ENCODE data around the gene SAC3D1.

SAC3D1 gene

GRCh38 chr11:65069217-65069616, 28.2 kb downstream of the SAC3D1 start:
- Histone ChIP-seq H3K27me3 (replicated peaks; ENCODE audit: control insufficient read depth, insufficient read depth, low read length, poor library complexity, severe bottlenecking) (no peaks in the 10 kb centered on the region), H3K4me3 (ENCODE audit: insufficient read depth, low read depth, low read length, poor library complexity, severe bottlenecking) (no peak overlapping the region), H3K9me3 (ENCODE audit: control insufficient read depth, low read length) (no peaks in the 10 kb centered on the region), H3K4me1 (ENCODE audit: control insufficient read depth, insufficient read depth, low read length, poor library complexity, severe bottlenecking) (no peaks in the 10 kb centered on the region), H3K27ac (ENCODE audit: insufficient read depth, low read length, poor library complexity, severe bottlenecking) (no peak overlapping the region), H3K36me3 (ENCODE audit: control insufficient read depth, insufficient read depth, low read length) (no peaks in the 10 kb centered on the region)
- no peak for DNase-seq

GRCh38 chr11:65071907-65072630, 31.1 kb downstream of the SAC3D1 start:
- Histone ChIP-seq H3K36me3 (ENCODE audit: control insufficient read depth, insufficient read depth, low read length) (no peaks in the 10 kb centered on the region), H3K4me3 (ENCODE audit: insufficient read depth, low read depth, low read length, poor library complexity, severe bottlenecking) (no peak overlapping the region), H3K4me1 (ENCODE audit: control insufficient read depth, insufficient read depth, low read length, poor library complexity, severe bottlenecking) (no peaks in the 10 kb centered on the region), H3K27me3 (replicated peaks; ENCODE audit: control insufficient read depth, insufficient read depth, low read length, poor library complexity, severe bottlenecking) (no peaks in the 10 kb centered on the region), H3K27ac (ENCODE audit: insufficient read depth, low read length, poor library complexity, severe bottlenecking) (no peak overlapping the region), H3K9me3 (ENCODE audit: control insufficient read depth, low read length) (no peaks in the 10 kb centered on the region)
- DNase-seq = no peak

GRCh38 chr11:65072631-65072966, 31.6 kb downstream of the SAC3D1 start:
- no peak overlapping the region for H3K27ac ChIP-seq (ENCODE audit: insufficient read depth, low read length, poor library complexity, severe bottlenecking)
- no peak overlapping the region for H3K4me3 ChIP-seq (ENCODE audit: insufficient read depth, low read depth, low read length, poor library complexity, severe bottlenecking)
- H3K9me3 ChIP-seq (ENCODE audit: control insufficient read depth, low read length) = no peaks in the 10 kb centered on the region
- H3K36me3 ChIP-seq (ENCODE audit: control insufficient read depth, insufficient read depth, low read length) = no peaks in the 10 kb centered on the region
- H3K4me1 ChIP-seq (ENCODE audit: control insufficient read depth, insufficient read depth, low read length, poor library complexity, severe bottlenecking) = no peaks in the 10 kb centered on the region
- H3K27me3 ChIP-seq (replicated peaks; ENCODE audit: control insufficient read depth, insufficient read depth, low read length, poor library complexity, severe bottlenecking) = no peaks in the 10 kb centered on the region
- no peak for DNase-seq

GRCh38 chr11:65077451-65077850, 36.4 kb downstream of the SAC3D1 start:
- no peak overlapping the region for H3K4me3 ChIP-seq (ENCODE audit: insufficient read depth, low read depth, low read length, poor library complexity, severe bottlenecking)
- no peaks in the 10 kb centered on the region for H3K4me1 ChIP-seq (ENCODE audit: control insufficient read depth, insufficient read depth, low read length, poor library complexity, severe bottlenecking)
- no peak for DNase-seq
- H3K27ac ChIP-seq (ENCODE audit: insufficient read depth, low read length, poor library complexity, severe bottlenecking) = no peak overlapping the region
- no peaks in the 10 kb centered on the region for H3K36me3 ChIP-seq (ENCODE audit: control insufficient read depth, insufficient read depth, low read length)
- no peaks in the 10 kb centered on the region for H3K27me3 ChIP-seq (replicated peaks; ENCODE audit: control insufficient read depth, insufficient read depth, low read length, poor library complexity, severe bottlenecking)
- H3K9me3 ChIP-seq (ENCODE audit: control insufficient read depth, low read length) = no peaks in the 10 kb centered on the region

- peak; percentile 28 to 56 (median 46) for DNase-seq
- H3K4me3 ChIP-seq (ENCODE audit: insufficient read depth, low read depth, low read length, poor library complexity, severe bottlenecking) = no peak overlapping the region
These were observed 37.1 kb downstream of the SAC3D1 start for GRCh38 chr11:65078151-65078550.

GRCh38 chr11:65078786-65079342, 37.9 kb downstream of the SAC3D1 start:
- no peaks in the 10 kb centered on the region for H3K36me3 ChIP-seq (ENCODE audit: control insufficient read depth, insufficient read depth, low read length)
- H3K9me3 ChIP-seq (ENCODE audit: control insufficient read depth, low read length) = no peaks in the 10 kb centered on the region
- DNase-seq = no peak
- H3K4me3 ChIP-seq (ENCODE audit: insufficient read depth, low read depth, low read length, poor library complexity, severe bottlenecking) = no peak overlapping the region
- H3K27me3 ChIP-seq (replicated peaks; ENCODE audit: control insufficient read depth, insufficient read depth, low read length, poor library complexity, severe bottlenecking) = no peaks in the 10 kb centered on the region
- H3K27ac ChIP-seq (ENCODE audit: insufficient read depth, low read length, poor library complexity, severe bottlenecking) = no peak overlapping the region
- H3K4me1 ChIP-seq (ENCODE audit: control insufficient read depth, insufficient read depth, low read length, poor library complexity, severe bottlenecking) = peaks cover 5% of the 10 kb centered on the region

More at GRCh38 chr11:65078151-65078550, 37.1 kb downstream of the SAC3D1 start:
- Histone ChIP-seq H3K9me3 (ENCODE audit: control insufficient read depth, low read length) (no peaks in the 10 kb centered on the region), H3K4me1 (ENCODE audit: control insufficient read depth, insufficient read depth, low read length, poor library complexity, severe bottlenecking) (no peaks in the 10 kb centered on the region), H3K27me3 (replicated peaks; ENCODE audit: control insufficient read depth, insufficient read depth, low read length, poor library complexity, severe bottlenecking) (no peaks in the 10 kb centered on the region), H3K27ac (ENCODE audit: insufficient read depth, low read length, poor library complexity, severe bottlenecking) (no peak overlapping the region), H3K36me3 (ENCODE audit: control insufficient read depth, insufficient read depth, low read length) (no peaks in the 10 kb centered on the region)

GRCh38 chr11:65083134-65083833, 42.3 kb downstream of the SAC3D1 start:
- Histone ChIP-seq H3K36me3 (ENCODE audit: control insufficient read depth, insufficient read depth, low read length) (peaks cover 21% of the 10 kb centered on the region), H3K27me3 (replicated peaks; ENCODE audit: control insufficient read depth, insufficient read depth, low read length, poor library complexity, severe bottlenecking) (no peaks in the 10 kb centered on the region), H3K9me3 (ENCODE audit: control insufficient read depth, low read length) (no peaks in the 10 kb centered on the region), H3K4me3 (ENCODE audit: insufficient read depth, low read depth, low read length, poor library complexity, severe bottlenecking) (peak overlapping the region; percentile 83), H3K27ac (ENCODE audit: insufficient read depth, low read length, poor library complexity, severe bottlenecking) (peak overlapping the region; percentile 51), H3K4me1 (ENCODE audit: control insufficient read depth, insufficient read depth, low read length, poor library complexity, severe bottlenecking) (peaks cover 16% of the 10 kb centered on the region)
- no peak for DNase-seq

- Histone ChIP-seq H3K4me1 (ENCODE audit: control insufficient read depth, insufficient read depth, low read length, poor library complexity, severe bottlenecking) (peaks cover 16% of the 10 kb centered on the region), H3K4me3 (ENCODE audit: insufficient read depth, low read depth, low read length, poor library complexity, severe bottlenecking) (peak within 1 kb of the TSS; percentile 83), H3K36me3 (ENCODE audit: control insufficient read depth, insufficient read depth, low read length) (peaks cover 28% of the 10 kb centered on the region), H3K9me3 (ENCODE audit: control insufficient read depth, low read length) (no peaks in the 10 kb centered on the region), H3K27ac (ENCODE audit: insufficient read depth, low read length, poor library complexity, severe bottlenecking) (peak within 1 kb of the TSS; percentile 95), H3K27me3 (replicated peaks; ENCODE audit: control insufficient read depth, insufficient read depth, low read length, poor library complexity, severe bottlenecking) (no peaks in the 10 kb centered on the region)
- DNase-seq = peak; percentile 91 to 92 (median 92)
These were observed 43.0 kb downstream of the SAC3D1 start, which contains the start of the genes CDCA5 and ZFPL1 for GRCh38 chr11:65083834-65084597. TSS of gene CDCA5 (minus strand) at chr11:65084040. CDS start at chr11:65083978, 62 bp downstream. TSS of gene ZFPL1 (plus strand) at chr11:65084222. CDS start at chr11:65084699, 477 bp downstream.

- peak overlapping the region; percentile 83 for H3K4me3 ChIP-seq (ENCODE audit: insufficient read depth, low read depth, low read length, poor library complexity, severe bottlenecking)
- DNase-seq = no peak
- peaks cover 31% of the 10 kb centered on the region for H3K36me3 ChIP-seq (ENCODE audit: control insufficient read depth, insufficient read depth, low read length)
- peaks cover 16% of the 10 kb centered on the region for H3K4me1 ChIP-seq (ENCODE audit: control insufficient read depth, insufficient read depth, low read length, poor library complexity, severe bottlenecking)
- peak overlapping the region; percentile 95 for H3K27ac ChIP-seq (ENCODE audit: insufficient read depth, low read length, poor library complexity, severe bottlenecking)
- H3K27me3 ChIP-seq (replicated peaks; ENCODE audit: control insufficient read depth, insufficient read depth, low read length, poor library complexity, severe bottlenecking) = no peaks in the 10 kb centered on the region
- no peaks in the 10 kb centered on the region for H3K9me3 ChIP-seq (ENCODE audit: control insufficient read depth, low read length)
These were observed 43.8 kb downstream of the SAC3D1 start for GRCh38 chr11:65084598-65085375.
